IMR-90 (cell line): ENCODE data around the gene MASP2.

Experiments
- POLR2A ChIP-seq: IDR thresholded peaks from 2 replicates; pipeline ENCODE4 v1.6.1; 2012; ENCODE audit warnings: mild to moderate bottlenecking, low read depth, low read length
- RFX5 ChIP-seq: IDR thresholded peaks from 2 replicates; pipeline ENCODE4 v1.8.0; 2012; ENCODE audit warnings: low read depth, mild to moderate bottlenecking, low read length, moderate library complexity
- TF ChIP-seq, protein P1 (sequence below): conservative IDR thresholded peaks from 2 replicates; pipeline ENCODE4 v1.5.1; 2012; ENCODE audit warnings: mild to moderate bottlenecking, low read depth, low read length, improper control_type of control experiment

DNA sequence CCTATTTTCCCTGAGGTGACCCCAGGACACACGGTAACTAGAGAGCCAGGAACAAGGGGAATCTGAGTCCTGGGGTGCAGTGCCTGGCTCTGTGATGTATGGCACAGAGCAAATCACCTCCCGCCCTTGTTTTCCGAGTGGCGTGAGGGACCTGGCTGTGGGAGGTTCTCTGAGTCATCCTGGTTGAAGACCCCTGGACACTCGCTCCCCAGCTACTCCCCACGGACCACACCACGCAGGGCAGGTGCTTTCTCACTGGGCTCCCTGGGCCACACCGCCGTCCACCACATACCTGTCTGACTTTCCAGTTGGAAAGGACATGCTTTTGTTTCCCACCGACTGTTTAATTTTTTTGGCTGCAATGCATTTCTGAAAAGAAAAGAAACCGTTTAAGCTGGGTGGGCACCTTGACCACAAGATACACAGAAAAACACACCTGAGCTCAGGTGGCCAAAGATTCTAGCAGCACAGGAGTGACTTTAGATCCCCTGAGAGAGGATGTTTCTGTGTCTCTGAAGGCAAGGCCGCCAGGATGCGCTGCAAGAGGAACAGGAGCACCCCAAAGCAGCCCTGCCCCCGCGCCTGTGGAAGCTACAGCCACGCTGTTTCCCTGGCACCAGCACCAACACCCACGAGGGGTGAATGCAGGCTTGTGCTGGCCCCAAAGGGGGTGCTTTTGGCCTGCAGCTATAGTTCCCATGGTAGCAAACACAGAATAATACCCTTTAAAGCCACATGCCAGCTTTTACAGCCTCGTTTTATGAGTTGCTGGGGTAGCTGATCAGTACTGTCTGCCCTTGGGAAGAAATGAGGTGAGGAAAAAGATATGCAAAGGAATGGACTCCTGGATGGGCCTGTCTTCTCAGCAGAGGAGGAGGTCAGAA, 20.9 kb upstream of the MASP2 start:
- no peak for TF ChIP-seq RFX5
- TF ChIP-seq, protein P1, sequence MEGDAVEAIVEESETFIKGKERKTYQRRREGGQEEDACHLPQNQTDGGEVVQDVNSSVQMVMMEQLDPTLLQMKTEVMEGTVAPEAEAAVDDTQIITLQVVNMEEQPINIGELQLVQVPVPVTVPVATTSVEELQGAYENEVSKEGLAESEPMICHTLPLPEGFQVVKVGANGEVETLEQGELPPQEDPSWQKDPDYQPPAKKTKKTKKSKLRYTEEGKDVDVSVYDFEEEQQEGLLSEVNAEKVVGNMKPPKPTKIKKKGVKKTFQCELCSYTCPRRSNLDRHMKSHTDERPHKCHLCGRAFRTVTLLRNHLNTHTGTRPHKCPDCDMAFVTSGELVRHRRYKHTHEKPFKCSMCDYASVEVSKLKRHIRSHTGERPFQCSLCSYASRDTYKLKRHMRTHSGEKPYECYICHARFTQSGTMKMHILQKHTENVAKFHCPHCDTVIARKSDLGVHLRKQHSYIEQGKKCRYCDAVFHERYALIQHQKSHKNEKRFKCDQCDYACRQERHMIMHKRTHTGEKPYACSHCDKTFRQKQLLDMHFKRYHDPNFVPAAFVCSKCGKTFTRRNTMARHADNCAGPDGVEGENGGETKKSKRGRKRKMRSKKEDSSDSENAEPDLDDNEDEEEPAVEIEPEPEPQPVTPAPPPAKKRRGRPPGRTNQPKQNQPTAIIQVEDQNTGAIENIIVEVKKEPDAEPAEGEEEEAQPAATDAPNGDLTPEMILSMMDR: no peak
- no peak for TF ChIP-seq POLR2A
